KMS-11 (cell line): ENCODE data around the gene OLIG3.

Experiments used
- H2AFZ ChIP-seq: fragments of 200-600 bp; sonication (generic); 2 replicates; pipeline ENCODE4 v1.6.1; 2016; ENCODE audit warnings: antibody characterized with exemption, mixed run types, low read depth
- H3K27ac ChIP-seq: fragments of 200-600 bp; sonication (generic); 2 replicates; pipeline ENCODE4 v1.6.1; 2016; ENCODE audit warnings: mild to moderate bottlenecking, mixed run types
- H3K27me3 ChIP-seq: fragments of 200-600 bp; sonication (generic); 2 replicates; pipeline ENCODE4 v1.6.1; 2017; ENCODE audit warnings: mild to moderate bottlenecking, low read depth, mixed run types, moderate library complexity; ENCODE audit not compliant: insufficient read depth
- H3K36me3 ChIP-seq: fragments of 200-600 bp; sonication (generic); 2 replicates; pipeline ENCODE4 v1.6.1; 2017; ENCODE audit warnings: mild to moderate bottlenecking, mixed run types; ENCODE audit not compliant: insufficient read depth
- H3K4me1 ChIP-seq: fragments of 200-600 bp; sonication (generic); 2 replicates; pipeline ENCODE4 v1.6.1; 2016; ENCODE audit warnings: mild to moderate bottlenecking, low read depth, mixed run types; ENCODE audit not compliant: poor library complexity, severe bottlenecking
- H3K4me2 ChIP-seq: fragments of 200-600 bp; sonication (generic); 2 replicates; pipeline ENCODE4 v1.7.0; 2016; ENCODE audit warnings: mild to moderate bottlenecking, mixed run types
- H3K4me3 ChIP-seq: fragments of 200-600 bp; sonication (generic); IDR thresholded peaks from 2 replicates; pipeline ENCODE4 v1.6.1; 2017; ENCODE audit warnings: low read depth, low read length, mixed read lengths; ENCODE audit not compliant: insufficient read depth
- H3K79me2 ChIP-seq: fragments of 200-600 bp; sonication (generic); 2 replicates; pipeline ENCODE4 v1.6.1; 2016; ENCODE audit warnings: low read depth, mixed run types; ENCODE audit not compliant: insufficient read depth
- H3K9ac ChIP-seq: fragments of 200-600 bp; sonication (generic); 2 replicates; pipeline ENCODE4 v1.6.1; 2016; ENCODE audit warnings: mild to moderate bottlenecking, mixed run types
- H4K20me1 ChIP-seq: fragments of 200-600 bp; sonication (generic); 2 replicates; pipeline ENCODE4 v1.6.1; 2016; ENCODE audit warnings: mild to moderate bottlenecking, mixed run types; ENCODE audit not compliant: insufficient read depth
- TF ChIP-seq, protein P1 (sequence below): fragments of 200-600 bp; sonication (generic); conservative IDR thresholded peaks from 2 replicates; pipeline ENCODE4 v1.6.1; 2017; ENCODE audit warnings: low read depth, mild to moderate bottlenecking, antibody characterized with exemption, low read length, moderate library complexity, mixed read lengths

Gene OLIG3

GRCh38 chr6:137443901-137444300 lies 50.3 kb downstream of the OLIG3 start:
- Histone ChIP-seq H3K79me2 (no peaks in the 10 kb centered on the region), H3K9ac (no peak overlapping the region), H3K36me3 (no peaks in the 10 kb centered on the region), H4K20me1 (no peaks in the 10 kb centered on the region), H3K4me2 (no peak overlapping the region), H3K4me3 (no peak overlapping the region), H2AFZ (no peak overlapping the region), H3K4me1 (peaks cover 6% of the 10 kb centered on the region), H3K27me3 (no peaks in the 10 kb centered on the region), H3K27ac (no peak overlapping the region)
- TF ChIP-seq, protein P1, sequence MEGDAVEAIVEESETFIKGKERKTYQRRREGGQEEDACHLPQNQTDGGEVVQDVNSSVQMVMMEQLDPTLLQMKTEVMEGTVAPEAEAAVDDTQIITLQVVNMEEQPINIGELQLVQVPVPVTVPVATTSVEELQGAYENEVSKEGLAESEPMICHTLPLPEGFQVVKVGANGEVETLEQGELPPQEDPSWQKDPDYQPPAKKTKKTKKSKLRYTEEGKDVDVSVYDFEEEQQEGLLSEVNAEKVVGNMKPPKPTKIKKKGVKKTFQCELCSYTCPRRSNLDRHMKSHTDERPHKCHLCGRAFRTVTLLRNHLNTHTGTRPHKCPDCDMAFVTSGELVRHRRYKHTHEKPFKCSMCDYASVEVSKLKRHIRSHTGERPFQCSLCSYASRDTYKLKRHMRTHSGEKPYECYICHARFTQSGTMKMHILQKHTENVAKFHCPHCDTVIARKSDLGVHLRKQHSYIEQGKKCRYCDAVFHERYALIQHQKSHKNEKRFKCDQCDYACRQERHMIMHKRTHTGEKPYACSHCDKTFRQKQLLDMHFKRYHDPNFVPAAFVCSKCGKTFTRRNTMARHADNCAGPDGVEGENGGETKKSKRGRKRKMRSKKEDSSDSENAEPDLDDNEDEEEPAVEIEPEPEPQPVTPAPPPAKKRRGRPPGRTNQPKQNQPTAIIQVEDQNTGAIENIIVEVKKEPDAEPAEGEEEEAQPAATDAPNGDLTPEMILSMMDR, result no peak
